Activated CD8-positive, alpha-beta memory T cell treated with anti-CD3 and anti-CD28 coated beads, Interleukin-2, amount 50 U/mL, for 1 hour (primary cell): Measurements from ENCODE around the gene FAM13A.

Source experiments
- DNase-seq: peaks from one replicate; pipeline ENCODE4 v3.0.0-alpha.2; 2020; ENCODE audit errors: extremely low read depth

FAM13A gene

GRCh38 chr4:88722276-88722780, 334.7 kb downstream of the FAM13A start:
- DNase-seq: no peak

GRCh38 chr4:88720451-88721428, 336.2 kb downstream of the FAM13A start:
- no peak for DNase-seq

- DNase-seq: no peak
Measured at GRCh38 chr4:88719381-88719780, 337.6 kb downstream of the FAM13A start.

- DNase-seq: no peak
Measured at GRCh38 chr4:88718098-88718497, 338.9 kb downstream of the FAM13A start.

GRCh38 chr4:88713782-88714181, 343.2 kb downstream of the FAM13A start:
- no peak for DNase-seq

GRCh38 chr4:88709989-88710388, 347.0 kb downstream of the FAM13A start:
- DNase-seq: no peak

- DNase-seq: no peak
Measured at GRCh38 chr4:88706574-88706973, 350.4 kb downstream of the FAM13A start.

- DNase-seq: no peak
Measured at GRCh38 chr4:88705805-88706492, 351.0 kb downstream of the FAM13A start.

GRCh38 chr4:88705223-88705622, 351.8 kb downstream of the FAM13A start:
- DNase-seq: no peak

GRCh38 chr4:88702782-88703181, 354.2 kb downstream of the FAM13A start:
- no peak for DNase-seq

- DNase-seq: no peak
Measured at GRCh38 chr4:88698519-88698918, 358.5 kb downstream of the FAM13A start.

- DNase-seq: peak; percentile 47
Measured at GRCh38 chr4:88697588-88698329, 359.2 kb downstream of the FAM13A start, which contains the start of gene NAP1L5. TSS of gene NAP1L5 (minus strand) at chr4:88697829. CDS start at chr4:88697754, 75 bp downstream.

- no peak for DNase-seq
Measured at GRCh38 chr4:88697141-88697540, 359.8 kb downstream of the FAM13A start.

GRCh38 chr4:88696630-88697029, 360.4 kb downstream of the FAM13A start:
- DNase-seq: no peak

- DNase-seq: no peak
Measured at GRCh38 chr4:88693792-88694191, 363.2 kb downstream of the FAM13A start.

- DNase-seq: no peak
Measured at GRCh38 chr4:88690355-88690754, 366.6 kb downstream of the FAM13A start.

GRCh38 chr4:88681209-88681608, 375.8 kb downstream of the FAM13A start:
- no peak for DNase-seq
